PC-9 (cell line): Measurements from ENCODE around the gene MST1. TPM values are rescaled to one million over a fixed set of nuclear protein-coding genes. Genes with fewer than 3 reads are reported as not detected.

Experiments
- BruUV-seq: library from RNA; stranded (reverse); fragments of 400-500 nt; replicated peaks from 2 replicates; lab custom pipeline; 2021; lab: Mats Ljungman, UMichigan
- CTCF ChIA-PET: fragments of 300-600 bp; sonication (Branson Sonifier 250); formaldehyde crosslinking; loops from one replicate; lab custom pipeline; 2022; ENCODE audit warnings: antibody characterized with exemption; lab: Charles Lee
- POLR2A ChIA-PET: fragments of 300-600 bp; sonication (Branson Sonifier 250); formaldehyde crosslinking; loops from one replicate; lab custom pipeline; 2022; ENCODE audit warnings: antibody characterized with exemption; ENCODE audit not compliant: unreplicated experiment; lab: Charles Lee
- DNase-seq, 2 experiments: peaks; one replicate each; pipeline versions ENCODE4 v3.0.0 to v3.0.0-alpha.2; 2015 to 2022; ENCODE audit warnings: mixed read lengths in 1 of 2
- H2AFZ ChIP-seq: fragments of 200-600 bp; sonication (generic); 2 replicates; pipeline ENCODE4 v1.8.1; 2017; ENCODE audit warnings: antibody characterized with exemption
- H3F3A ChIP-seq: fragments of 200-600 bp; sonication (generic); 2 replicates; pipeline ENCODE4 v1.8.1; 2017; ENCODE audit warnings: antibody characterized with exemption, mild to moderate bottlenecking, low read depth; ENCODE audit not compliant: insufficient read depth
- H3K27ac ChIP-seq: fragments of 200-600 bp; sonication (generic); 2 replicates; pipeline ENCODE4 v1.6.1; 2016; ENCODE audit warnings: mixed run types
- H3K27me3 ChIP-seq: fragments of 200-600 bp; sonication (generic); 2 replicates; pipeline ENCODE4 v1.6.1; 2016; ENCODE audit warnings: low read depth, mixed run types; ENCODE audit not compliant: insufficient read depth
- H3K36me3 ChIP-seq: fragments of 200-600 bp; sonication (generic); 2 replicates; pipeline ENCODE4 v1.6.1; 2016; ENCODE audit warnings: low read depth, mixed run types
- H3K4me1 ChIP-seq: fragments of 200-600 bp; sonication (generic); replicated peaks from 2 replicates; pipeline ENCODE4 v1.6.1; 2016; ENCODE audit warnings: mixed run types; ENCODE audit not compliant: insufficient read depth
- H3K4me2 ChIP-seq: fragments of 200-600 bp; sonication (generic); 2 replicates; pipeline ENCODE4 v1.6.1; 2017; ENCODE audit warnings: mixed run types
- H3K4me3 ChIP-seq: fragments of 200-600 bp; sonication (generic); 2 replicates; pipeline ENCODE4 v1.6.1; 2016; ENCODE audit warnings: mixed run types
- H3K79me2 ChIP-seq: fragments of 200-600 bp; sonication (generic); 2 replicates; pipeline ENCODE4 v1.6.1; 2017; ENCODE audit warnings: low read depth, mixed run types
- H3K9me2 ChIP-seq: fragments of 200-600 bp; sonication (generic); 2 replicates; pipeline ENCODE4 v1.8.1; 2017; ENCODE audit warnings: mild to moderate bottlenecking; ENCODE audit not compliant: insufficient read depth
- H3K9me3 ChIP-seq: fragments of 200-600 bp; sonication (generic); 2 replicates; pipeline ENCODE4 v1.8.1; 2016; ENCODE audit warnings: low read depth; ENCODE audit not compliant: insufficient read depth
- H4K20me1 ChIP-seq: fragments of 200-600 bp; sonication (generic); 2 replicates; pipeline ENCODE4 v1.8.1; 2017; ENCODE audit not compliant: insufficient read depth
- EZH2 ChIP-seq: fragments of 200-600 bp; sonication (generic); IDR thresholded peaks from 2 replicates; pipeline ENCODE4 v1.8.0; 2017; ENCODE audit warnings: antibody characterized with exemption, low read depth
- intact Hi-C: fragments of 100-400 bp; cut with micrococcal nuclease; formaldehyde crosslinking; loops from one replicate; pipeline ENCODE4 v1.10.0; 2022; ENCODE audit not compliant: unreplicated experiment
- total RNA-seq: library from RNA; stranded (reverse); gene quantifications from 2 replicates; pipeline ENCODE4 v1.2.3, GENCODE V29; 2021
- TF ChIP-seq, protein P1 (sequence below): fragments of 200-600 bp; sonication (generic); conservative IDR thresholded peaks from 2 replicates; pipeline ENCODE4 v1.6.1; 2017; ENCODE audit warnings: mixed run types, antibody characterized with exemption, mild to moderate bottlenecking, moderate library complexity

The MST1 gene
- total RNA-seq, 1 experiment from 2014 or later: 10.4 TPM

DNA sequence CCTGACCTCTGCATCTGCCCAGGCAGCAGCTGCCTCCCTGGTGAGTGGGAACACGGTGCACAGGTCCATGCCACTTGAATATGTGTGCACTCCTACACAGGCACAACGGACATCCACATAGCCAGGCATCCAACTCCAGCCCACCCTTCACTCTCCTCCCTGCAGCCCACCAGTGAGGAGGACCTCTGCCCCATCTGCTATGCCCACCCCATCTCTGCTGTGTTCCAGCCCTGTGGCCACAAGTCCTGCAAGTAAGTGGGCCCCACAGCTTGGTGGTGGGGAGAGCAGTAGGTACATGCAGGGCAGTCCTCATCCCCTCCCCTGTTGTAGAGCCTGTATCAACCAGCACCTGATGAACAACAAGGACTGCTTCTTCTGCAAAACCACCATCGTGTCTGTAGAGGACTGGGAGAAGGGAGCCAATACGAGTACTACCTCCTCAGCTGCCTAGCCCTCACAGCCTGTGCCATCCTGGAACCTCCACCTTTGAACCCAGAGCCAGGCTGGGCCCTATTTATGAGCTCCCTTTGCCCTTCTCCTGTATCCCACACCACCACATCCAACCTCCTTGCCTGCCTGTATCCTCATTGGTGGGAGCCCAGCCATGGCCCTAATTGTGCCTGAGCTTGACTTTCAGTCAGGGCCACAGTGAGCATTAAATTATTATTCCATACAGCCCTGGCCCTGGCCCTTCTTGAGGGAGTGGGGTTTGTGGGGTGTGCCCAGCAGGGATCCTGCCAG is 31.8 kb upstream of the MST1 start:
- Histone ChIP-seq H2AFZ (no peak overlapping the region), H3K4me2 (no peak overlapping the region), H3K9me2 (no peaks in the 10 kb centered on the region), H3K27ac (no peak overlapping the region), H3K4me1 (peaks cover 13% of the 10 kb centered on the region; the same call in 1 of the 2 replicates), H4K20me1 (no peaks in the 10 kb centered on the region), H3K27me3 (no peaks in the 10 kb centered on the region), H3K36me3 (no peaks in the 10 kb centered on the region), H3K9me3 (no peaks in the 10 kb centered on the region), H3F3A (peaks cover 15% of the 10 kb centered on the region; the same call in 1 of the 2 replicates), H3K79me2 (peaks cover 9% of the 10 kb centered on the region), H3K4me3 (no peak overlapping the region)
- TF ChIP-seq EZH2: no peak
- TF ChIP-seq, protein P1, sequence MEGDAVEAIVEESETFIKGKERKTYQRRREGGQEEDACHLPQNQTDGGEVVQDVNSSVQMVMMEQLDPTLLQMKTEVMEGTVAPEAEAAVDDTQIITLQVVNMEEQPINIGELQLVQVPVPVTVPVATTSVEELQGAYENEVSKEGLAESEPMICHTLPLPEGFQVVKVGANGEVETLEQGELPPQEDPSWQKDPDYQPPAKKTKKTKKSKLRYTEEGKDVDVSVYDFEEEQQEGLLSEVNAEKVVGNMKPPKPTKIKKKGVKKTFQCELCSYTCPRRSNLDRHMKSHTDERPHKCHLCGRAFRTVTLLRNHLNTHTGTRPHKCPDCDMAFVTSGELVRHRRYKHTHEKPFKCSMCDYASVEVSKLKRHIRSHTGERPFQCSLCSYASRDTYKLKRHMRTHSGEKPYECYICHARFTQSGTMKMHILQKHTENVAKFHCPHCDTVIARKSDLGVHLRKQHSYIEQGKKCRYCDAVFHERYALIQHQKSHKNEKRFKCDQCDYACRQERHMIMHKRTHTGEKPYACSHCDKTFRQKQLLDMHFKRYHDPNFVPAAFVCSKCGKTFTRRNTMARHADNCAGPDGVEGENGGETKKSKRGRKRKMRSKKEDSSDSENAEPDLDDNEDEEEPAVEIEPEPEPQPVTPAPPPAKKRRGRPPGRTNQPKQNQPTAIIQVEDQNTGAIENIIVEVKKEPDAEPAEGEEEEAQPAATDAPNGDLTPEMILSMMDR: no peak
- no TSS peak for BruUV-seq
- no peak for DNase-seq
- POLR2A ChIA-PET: no interaction called here
- CTCF ChIA-PET: no interaction called here
- intact Hi-C loops: loop anchor here (5.0 kb wide), 1 partner anchor 81 kb away; the partner anchor contains the start of gene INKA1

DNA sequence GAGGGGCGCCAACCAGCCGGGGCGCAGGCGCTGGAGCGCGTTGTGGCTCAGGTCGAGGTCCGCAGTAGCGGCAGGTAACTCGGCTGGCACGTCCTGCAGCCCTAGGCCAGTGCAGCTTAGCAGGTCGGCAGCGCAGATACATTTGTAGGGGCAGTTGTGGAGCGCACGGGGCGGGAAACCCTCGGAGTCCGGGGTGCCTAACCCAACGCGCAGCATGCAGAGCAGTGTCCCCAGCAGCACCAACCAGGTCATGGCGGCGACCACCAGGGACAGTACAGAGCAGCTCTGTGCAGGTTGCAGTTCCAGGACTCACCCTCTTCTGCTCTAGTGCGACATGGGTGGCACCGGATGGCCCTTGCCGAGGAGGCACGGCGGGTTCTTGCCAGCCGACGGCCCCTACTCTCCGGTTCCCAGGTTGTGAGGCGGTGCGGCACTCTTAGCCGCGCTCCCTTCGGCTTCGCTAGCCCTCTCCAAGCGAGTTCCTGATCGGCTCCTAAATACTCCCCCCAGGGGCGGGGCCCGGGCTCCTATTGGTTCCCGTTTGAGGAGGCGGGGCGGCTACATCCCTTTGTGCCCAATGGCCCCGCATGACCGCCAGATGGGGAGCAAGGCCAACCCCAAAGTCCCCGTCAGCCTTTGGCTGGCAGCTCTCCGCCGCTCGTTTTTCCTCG is 30.1 kb upstream of the MST1 start, which contains the start of gene AMIGO3:
TSS of gene AMIGO3 (minus strand) at position 471 of the 671 bp plus-strand sequence. CDS start at position 252, 219 bp downstream.
- H4K20me1 ChIP-seq: no peaks in the 10 kb centered on the region
- peaks cover 9% of the 10 kb centered on the region for H3K79me2 ChIP-seq
- intact Hi-C loops: loop anchor here (10.0 kb wide), 1 partner anchor 385 kb away; no protein-coding TSS in a partner anchor
- no peak for DNase-seq
- no peaks in the 10 kb centered on the region for H3K9me3 ChIP-seq
- H3F3A ChIP-seq: peaks cover 2% of the 10 kb centered on the region; the same call in 1 of the 2 replicates
- no peaks in the 10 kb centered on the region for H3K36me3 ChIP-seq
- no peak within 1 kb of the TSS for H3K4me3 ChIP-seq
- TF ChIP-seq, protein P1: no peak
- TF ChIP-seq EZH2: no peak
- no peak within 1 kb of the TSS for H3K27ac ChIP-seq
- no peaks in the 10 kb centered on the region for H3K27me3 ChIP-seq
- H2AFZ ChIP-seq: no peak within 1 kb of the TSS
- BruUV-seq: no TSS peak
- POLR2A ChIA-PET: no interaction called here
- H3K4me1 ChIP-seq: peaks cover 7% of the 10 kb centered on the region; the same call in 1 of the 2 replicates
- H3K4me2 ChIP-seq: no peak within 1 kb of the TSS
- CTCF ChIA-PET: no interaction called here
- no peaks in the 10 kb centered on the region for H3K9me2 ChIP-seq

DNA sequence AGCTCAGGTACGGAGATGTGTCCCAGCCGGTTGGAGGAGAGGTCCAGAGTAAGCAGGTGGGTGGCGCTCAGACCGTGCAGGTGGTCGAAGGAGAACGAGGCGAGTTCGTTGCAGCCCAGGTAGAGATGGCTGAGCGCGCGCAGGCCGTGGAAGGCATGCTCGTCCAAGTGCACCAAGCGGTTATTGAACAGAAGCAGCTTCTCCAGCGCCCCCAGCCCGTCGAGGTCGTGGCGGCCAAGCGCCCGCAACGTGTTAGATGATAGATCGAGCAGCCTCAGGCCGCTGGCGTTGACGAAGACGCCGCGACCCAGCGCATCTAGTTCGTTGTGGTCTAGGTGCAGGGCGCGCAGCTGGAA is 29.6 kb upstream of the MST1 start:
- H3K9me2 ChIP-seq: no peaks in the 10 kb centered on the region
- intact Hi-C loops: loop anchor here (10.0 kb wide), 1 partner anchor 386 kb away; no protein-coding TSS in a partner anchor
- no peaks in the 10 kb centered on the region for H3K9me3 ChIP-seq
- H2AFZ ChIP-seq: no peak overlapping the region
- H3K4me3 ChIP-seq: no peak overlapping the region
- H3K27ac ChIP-seq: no peak overlapping the region
- H3K4me2 ChIP-seq: no peak overlapping the region
- no peak for TF ChIP-seq EZH2
- TF ChIP-seq, protein P1: no peak
- ChIA-PET CTCF (no interaction called here), POLR2A (no interaction called here)
- H4K20me1 ChIP-seq: no peaks in the 10 kb centered on the region
- H3K36me3 ChIP-seq: no peaks in the 10 kb centered on the region
- no peaks in the 10 kb centered on the region; the same call in 1 of the 2 replicates for H3F3A ChIP-seq
- H3K27me3 ChIP-seq: no peaks in the 10 kb centered on the region
- no TSS peak for BruUV-seq
- H3K4me1 ChIP-seq: peaks cover 7% of the 10 kb centered on the region; the same call in 1 of the 2 replicates
- peaks cover 9% of the 10 kb centered on the region for H3K79me2 ChIP-seq
- no peak for DNase-seq
